GF-D8 (cell line): ENCODE measurements around the gene KLHL9.
"Not testable (repeated sequence)": the region's sequence is repeated elsewhere in the genome, so short reads cannot be mapped to it uniquely, and the experiment has no call there.

ENCODE experiments used
- DNase-seq: peaks from one replicate; lab custom pipeline; 2025; lab: John Stamatoyannopoulos, UW

Gene KLHL9, protein sequence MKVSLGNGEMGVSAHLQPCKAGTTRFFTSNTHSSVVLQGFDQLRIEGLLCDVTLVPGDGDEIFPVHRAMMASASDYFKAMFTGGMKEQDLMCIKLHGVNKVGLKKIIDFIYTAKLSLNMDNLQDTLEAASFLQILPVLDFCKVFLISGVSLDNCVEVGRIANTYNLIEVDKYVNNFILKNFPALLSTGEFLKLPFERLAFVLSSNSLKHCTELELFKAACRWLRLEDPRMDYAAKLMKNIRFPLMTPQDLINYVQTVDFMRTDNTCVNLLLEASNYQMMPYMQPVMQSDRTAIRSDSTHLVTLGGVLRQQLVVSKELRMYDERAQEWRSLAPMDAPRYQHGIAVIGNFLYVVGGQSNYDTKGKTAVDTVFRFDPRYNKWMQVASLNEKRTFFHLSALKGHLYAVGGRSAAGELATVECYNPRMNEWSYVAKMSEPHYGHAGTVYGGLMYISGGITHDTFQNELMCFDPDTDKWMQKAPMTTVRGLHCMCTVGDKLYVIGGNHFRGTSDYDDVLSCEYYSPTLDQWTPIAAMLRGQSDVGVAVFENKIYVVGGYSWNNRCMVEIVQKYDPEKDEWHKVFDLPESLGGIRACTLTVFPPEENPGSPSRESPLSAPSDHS

GRCh38 chr9:21334701-21335632 is at the start of gene KLHL9:
TSS of gene KLHL9 (minus strand) at chr9:21335404. CDS start at chr9:21334859, 545 bp downstream.
- peak; percentile 69 for DNase-seq

DNA sequence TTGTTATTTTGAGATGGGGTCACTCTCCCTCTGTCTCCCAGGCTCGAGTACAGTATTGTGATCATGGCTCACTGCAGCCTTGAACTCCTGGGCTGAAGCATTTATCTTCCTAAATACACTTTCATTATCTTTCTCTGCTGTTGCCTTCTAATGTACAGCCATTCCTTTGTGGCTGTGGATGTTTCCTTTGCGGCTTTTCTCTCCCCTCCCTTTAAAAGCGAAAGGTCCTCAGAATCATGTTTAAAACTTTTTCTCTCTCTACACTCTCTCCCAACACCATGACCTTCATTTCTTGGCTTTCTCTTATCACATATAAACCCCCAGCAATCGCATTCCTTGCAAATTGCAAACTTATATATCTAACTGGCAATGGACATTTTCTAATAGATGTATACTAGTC is 48.4 kb upstream of the KLHL9 start:
- no peak for DNase-seq

- DNase-seq, result peak; percentile 24
Measured at GRCh38 chr9:21381448-21382339, 46.5 kb upstream of the KLHL9 start.

- DNase-seq, result not testable (repeated sequence)
Measured at GRCh38 chr9:21371467-21371866, 36.3 kb upstream of the KLHL9 start.

GRCh38 chr9:21367957-21368356 is 32.8 kb upstream of the KLHL9 start, which contains the start of gene IFNA13:
TSS of gene IFNA13 (minus strand) at chr9:21368057. CDS start at chr9:21368010, 47 bp downstream.
- DNase-seq, result no peak

DNA sequence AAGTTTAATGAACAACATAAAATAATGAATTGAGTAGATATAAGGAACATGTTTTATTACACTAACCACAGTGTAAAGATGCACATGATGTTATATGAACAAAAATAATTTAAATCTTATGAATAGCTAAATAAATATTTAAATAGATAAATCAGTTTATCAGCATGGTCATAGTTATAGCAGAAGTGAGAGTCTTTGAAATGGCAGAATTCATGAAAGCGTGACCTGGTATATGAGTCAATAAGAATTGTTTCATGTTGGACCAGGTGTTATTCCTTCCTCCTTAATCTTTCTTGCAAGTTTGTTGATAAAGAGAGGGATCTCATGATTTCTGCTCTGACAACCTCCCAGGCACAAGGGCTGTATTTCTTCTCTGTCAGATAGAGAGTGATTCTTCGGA is 32.0 kb upstream of the KLHL9 start:
- DNase-seq, result not testable (repeated sequence)

- no peak for DNase-seq
Measured at GRCh38 chr9:21362287-21362686, 27.1 kb upstream of the KLHL9 start.

- no peak for DNase-seq
Measured at GRCh38 chr9:21357479-21358460, 22.6 kb upstream of the KLHL9 start.

DNA sequence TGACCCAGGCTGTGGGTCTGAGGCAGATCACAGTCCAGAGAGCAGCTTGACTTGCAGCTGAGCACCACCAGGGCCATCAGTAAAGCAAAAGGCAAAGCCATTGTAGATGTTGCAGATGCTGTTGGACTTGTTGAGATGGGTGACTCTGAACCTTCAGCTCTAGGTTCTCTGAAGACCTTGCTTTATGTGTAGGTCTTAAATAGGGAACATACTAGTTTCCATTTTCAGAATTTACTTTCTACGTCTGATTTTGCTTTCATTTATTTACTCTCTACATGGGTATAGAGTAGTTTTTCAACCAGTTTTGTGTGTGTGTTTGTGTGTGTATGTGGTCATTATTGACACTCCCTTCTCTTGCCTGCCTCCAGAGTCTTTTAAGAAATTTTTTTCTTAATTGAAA is 15.6 kb upstream of the KLHL9 start, which contains the start of gene IFNA6:
Gene IFNA6, minus strand, starts transcription at position 101 of the 400 bp plus-strand sequence. Its CDS starts 0 bp downstream, at position 101.
- no peak for DNase-seq

- DNase-seq, result no peak
Measured at GRCh38 chr9:21348430-21348970, 13.3 kb upstream of the KLHL9 start.

- no peak for DNase-seq
Measured at GRCh38 chr9:21340735-21341134, 5.5 kb upstream of the KLHL9 start.

DNA sequence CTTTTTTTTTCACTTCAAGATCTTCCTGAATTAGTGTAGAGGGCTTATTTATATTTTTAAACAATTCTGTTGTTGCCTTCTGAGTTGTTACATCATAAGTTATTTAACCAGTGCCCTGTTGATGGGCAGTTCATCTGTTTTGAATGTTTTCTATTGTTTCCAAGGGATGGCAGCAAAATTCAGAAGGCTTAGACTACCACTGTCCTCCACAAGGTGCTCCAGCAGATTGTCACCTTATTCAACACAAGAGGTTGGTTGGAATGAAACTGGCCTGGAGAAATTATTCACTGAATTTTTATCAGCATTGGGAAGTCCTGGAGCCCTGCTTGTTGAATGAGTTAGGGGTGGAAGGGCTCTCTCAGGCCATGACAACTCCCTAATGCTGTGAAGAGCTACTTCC is 1.3 kb upstream of the KLHL9 start:
- no peak for DNase-seq

- DNase-seq, result no peak
Measured at GRCh38 chr9:21333226-21333625, 2.0 kb downstream of the KLHL9 start.

- no peak for DNase-seq
Measured at GRCh38 chr9:21331676-21332402, 3.4 kb downstream of the KLHL9 start.

DNA sequence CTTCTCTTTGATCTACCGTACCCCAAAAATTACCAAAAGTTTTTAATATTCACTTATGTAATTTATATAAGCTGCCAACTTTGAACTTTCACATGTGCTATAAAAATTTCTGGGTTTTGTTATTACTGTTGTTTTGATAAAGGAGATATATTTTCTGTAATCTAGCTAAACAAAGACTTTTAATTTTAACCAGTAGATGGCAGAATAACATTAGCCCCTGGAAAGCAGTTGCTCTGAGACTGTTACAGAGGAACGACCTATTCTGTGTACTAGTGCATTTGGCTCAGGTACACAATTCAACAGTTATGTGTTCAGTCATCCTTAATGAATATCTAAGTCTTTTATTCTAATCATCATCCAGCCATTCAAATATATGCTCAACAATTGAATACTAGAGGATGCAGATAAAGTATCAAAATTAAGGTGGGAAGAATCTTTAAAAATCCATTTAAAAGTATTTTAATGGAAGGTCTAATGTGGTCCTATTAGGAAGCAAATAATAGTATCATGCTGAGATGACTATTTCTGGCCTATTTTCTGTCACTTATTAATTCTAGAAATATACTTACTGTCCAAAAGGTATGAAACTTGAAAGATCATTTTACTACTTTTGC is 8.6 kb downstream of the KLHL9 start:
- DNase-seq, result peak; percentile 7

GRCh38 chr9:21324047-21324446 is 11.2 kb downstream of the KLHL9 start:
- DNase-seq, result no peak

DNA sequence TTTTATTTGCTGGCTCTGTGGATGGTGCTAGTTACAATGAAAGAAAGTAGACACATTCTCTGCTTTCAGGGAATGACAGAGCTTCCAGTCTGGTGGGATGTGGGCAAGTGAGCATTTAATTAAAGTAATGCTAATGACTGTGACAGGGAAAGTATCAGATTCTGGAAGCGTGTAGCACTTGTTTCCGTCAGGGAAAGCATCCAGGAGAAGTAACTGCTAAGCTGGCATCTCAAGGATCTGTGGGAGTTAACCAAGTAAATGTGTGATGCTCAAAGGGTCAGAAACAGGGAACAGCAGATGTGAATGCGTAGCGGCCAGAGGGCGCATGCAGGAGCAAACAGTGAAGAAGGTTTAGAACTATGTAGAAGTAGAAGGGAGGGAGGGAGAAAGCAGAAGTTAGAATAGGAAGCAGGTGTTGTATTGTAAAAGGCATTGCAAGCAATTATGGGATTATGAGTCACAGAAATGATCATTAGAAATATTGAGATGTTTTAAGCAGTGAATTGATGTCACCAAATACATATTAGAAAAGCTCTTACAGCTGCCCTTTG is 12.2 kb downstream of the KLHL9 start:
- DNase-seq, result peak; percentile 21

DNA sequence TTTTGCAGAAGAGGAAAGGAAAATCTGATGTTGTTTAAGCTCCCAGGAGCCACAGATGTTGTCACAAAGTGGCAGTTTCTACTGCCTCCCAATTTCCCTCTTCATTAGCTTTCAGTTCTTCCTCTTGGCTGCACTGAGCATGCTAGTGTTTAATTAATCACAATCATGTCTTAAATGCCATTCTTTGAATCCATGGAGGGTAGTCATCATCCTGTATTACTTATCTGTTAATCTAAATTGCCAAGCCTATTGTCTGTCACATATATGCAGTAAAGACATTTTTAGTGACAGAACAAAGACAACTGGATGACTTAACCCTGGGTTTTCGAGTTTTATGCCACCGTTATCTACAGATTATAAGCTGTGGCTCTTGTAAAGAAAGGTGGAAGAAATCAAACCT is 14.7 kb downstream of the KLHL9 start:
- no peak for DNase-seq
